ENCODE data around the gene TMEM88.

DNA sequence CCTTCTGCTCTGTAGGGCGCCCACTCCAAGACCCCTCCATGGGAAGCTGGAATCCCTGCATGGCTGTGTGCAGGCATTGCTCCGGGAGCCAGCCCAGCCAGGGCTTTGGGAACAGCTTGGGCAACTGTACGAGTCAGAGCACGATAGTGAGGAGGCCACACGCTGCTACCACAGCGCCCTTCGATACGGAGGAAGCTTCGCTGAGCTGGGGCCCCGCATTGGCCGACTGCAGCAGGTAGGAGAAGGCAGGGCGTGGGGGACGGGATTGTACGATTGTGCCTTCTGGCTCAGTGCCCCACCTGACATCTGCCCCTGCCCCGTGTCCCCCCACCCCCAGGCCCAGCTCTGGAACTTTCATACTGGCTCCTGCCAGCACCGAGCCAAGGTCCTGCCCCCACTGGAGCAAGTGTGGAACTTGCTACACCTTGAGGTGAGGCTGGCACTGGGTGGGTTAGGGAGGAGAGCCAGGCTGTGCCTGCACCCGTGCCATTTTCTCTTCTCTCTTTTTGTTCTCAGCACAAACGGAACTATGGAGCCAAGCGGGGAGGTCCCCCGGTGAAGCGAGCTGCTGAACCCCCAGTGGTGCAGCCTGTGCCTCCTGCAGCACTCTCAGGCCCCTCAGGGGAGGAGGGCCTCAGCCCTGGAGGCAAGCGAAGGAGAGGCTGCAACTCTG is 8.7 kb upstream of the TMEM88 start:
- TF ChIP-seq POLR2A (IDR thresholded peaks at IDR 0.05; ENCODE audit: low read depth, low read length) (no peak), POLR2AphosphoS5 (IDR thresholded peaks at IDR 0.05; ENCODE audit: low read depth, low read length) (no peak)

Measured in GM12892 (cell line).